Measurements from ENCODE around the gene RBFOX2.

- no peak for TF ChIP-seq YY1 (IDR thresholded peaks at IDR 0.05; ENCODE audit: low read depth)
- no peak for TF ChIP-seq CEBPB (IDR thresholded peaks at IDR 0.05)
- TF ChIP-seq, protein P1, sequence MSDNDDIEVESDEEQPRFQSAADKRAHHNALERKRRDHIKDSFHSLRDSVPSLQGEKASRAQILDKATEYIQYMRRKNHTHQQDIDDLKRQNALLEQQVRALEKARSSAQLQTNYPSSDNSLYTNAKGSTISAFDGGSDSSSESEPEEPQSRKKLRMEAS (IDR thresholded peaks at IDR 0.05), result no peak
- no peak for TF ChIP-seq EGR1 (IDR thresholded peaks at IDR 0.05)
- TF ChIP-seq EP300 (IDR thresholded peaks at IDR 0.05; ENCODE audit: borderline replicate concordance), result no peak
Measured at GRCh38 chr22:35728639-35729308, 299.9 kb downstream of the RBFOX2 start.

Measured in Ishikawa (cell line).